Measurements from ENCODE around the gene NCS1. TPM values are rescaled to one million over a fixed set of nuclear protein-coding genes. Genes with fewer than 3 reads are reported as not detected.
A peak's percentile ranks its signal among the peaks of the same experiment; 100 is the strongest.

The NCS1 gene
- total RNA-seq, 1 donor from 2014 or later = 126 TPM

- H3K4me2 ChIP-seq (ENCODE audit: low read length) = peak overlapping the region; percentile 75
- no peak for FAIRE-seq
Observed at GRCh38 chr9:130128251-130128650, 44.0 kb upstream of the NCS1 start.

GRCh38 chr9:130128733-130129431, 43.3 kb upstream of the NCS1 start:
- no peaks in the 10 kb centered on the region for H4K20me1 ChIP-seq (ENCODE audit: insufficient read depth, low read length)
- H3K4me3 Mint-ChIP-seq (ENCODE audit: unreplicated experiment) = peak overlapping the region; percentile 62

More at GRCh38 chr9:130128251-130128650, 44.0 kb upstream of the NCS1 start:
- H3K27ac ChIP-seq (ENCODE audit: low read depth, low read length) = peak overlapping the region; percentile 99
- no peaks in the 10 kb centered on the region for H3K79me2 ChIP-seq (ENCODE audit: insufficient read depth, low read length)
- peaks cover 25% of the 10 kb centered on the region for H3K4me1 ChIP-seq (ENCODE audit: insufficient read depth, low read length)
- no peaks in the 10 kb centered on the region for H4K20me1 ChIP-seq (ENCODE audit: insufficient read depth, low read length)
- H3K36me3 ChIP-seq (ENCODE audit: insufficient read depth, low read length) = no peaks in the 10 kb centered on the region
- TF ChIP-seq CTCF (IDR thresholded peaks at IDR 0.05; ENCODE audit: insufficient read depth, low read depth, low read length) = no peak
- no peak for TF ChIP-seq EZH2 (IDR thresholded peaks at IDR 0.05; ENCODE audit: insufficient read depth, low read length)
- peaks cover 26% of the 10 kb centered on the region for H3K4me1 Mint-ChIP-seq (ENCODE audit: low read depth, unreplicated experiment)
- no peak overlapping the region for H3K4me3 ChIP-seq (ENCODE audit: insufficient read depth, low read depth, low read length)
- no peaks in the 10 kb centered on the region for H3K27me3 ChIP-seq (ENCODE audit: insufficient read depth, low read length)
- DNase-seq (ENCODE audit: low read depth) = no peak
- peak overlapping the region; percentile 99 for H3K27ac Mint-ChIP-seq (ENCODE audit: unreplicated experiment)
- no peaks in the 10 kb centered on the region for H3K9me3 ChIP-seq (ENCODE audit: insufficient read depth, low read depth, low read length)
- H3K9ac ChIP-seq (ENCODE audit: low read length) = peak overlapping the region; percentile 89
- H2AFZ ChIP-seq (ENCODE audit: low read depth, low read length) = no peak overlapping the region
- peaks cover 24% of the 10 kb centered on the region for H3K36me3 Mint-ChIP-seq (ENCODE audit: low read depth, unreplicated experiment)
- H3K9me3 Mint-ChIP-seq (ENCODE audit: unreplicated experiment) = no peaks in the 10 kb centered on the region
- H3K4me3 Mint-ChIP-seq (ENCODE audit: unreplicated experiment) = peak overlapping the region; percentile 62
- no peaks in the 10 kb centered on the region for H3K27me3 Mint-ChIP-seq (ENCODE audit: low read depth, unreplicated experiment)

GRCh38 chr9:130129432-130130061, 42.7 kb upstream of the NCS1 start:
- Mint-ChIP-seq H3K27me3 (ENCODE audit: low read depth, unreplicated experiment) (no peaks in the 10 kb centered on the region), H3K4me3 (ENCODE audit: unreplicated experiment) (no peak overlapping the region), H3K9me3 (ENCODE audit: unreplicated experiment) (no peaks in the 10 kb centered on the region), H3K4me1 (ENCODE audit: low read depth, unreplicated experiment) (peaks cover 26% of the 10 kb centered on the region), H3K36me3 (ENCODE audit: low read depth, unreplicated experiment) (peaks cover 25% of the 10 kb centered on the region), H3K27ac (ENCODE audit: unreplicated experiment) (peak overlapping the region; percentile 99)
- Histone ChIP-seq H3K9me3 (ENCODE audit: insufficient read depth, low read depth, low read length) (no peaks in the 10 kb centered on the region), H3K79me2 (ENCODE audit: insufficient read depth, low read length) (no peaks in the 10 kb centered on the region), H4K20me1 (ENCODE audit: insufficient read depth, low read length) (no peaks in the 10 kb centered on the region), H3K4me1 (ENCODE audit: insufficient read depth, low read length) (peaks cover 25% of the 10 kb centered on the region), H3K27me3 (ENCODE audit: insufficient read depth, low read length) (no peaks in the 10 kb centered on the region), H2AFZ (ENCODE audit: low read depth, low read length) (peak overlapping the region; percentile 19), H3K4me2 (ENCODE audit: low read length) (peak overlapping the region; percentile 75), H3K36me3 (ENCODE audit: insufficient read depth, low read length) (no peaks in the 10 kb centered on the region), H3K9ac (ENCODE audit: low read length) (peak overlapping the region; percentile 89), H3K27ac (ENCODE audit: low read depth, low read length) (peak overlapping the region; percentile 99), H3K4me3 (ENCODE audit: insufficient read depth, low read depth, low read length) (peak overlapping the region; percentile 40)
- FAIRE-seq = no peak
- DNase-seq (ENCODE audit: low read depth) = peak; percentile 70
- no peak for TF ChIP-seq CTCF (IDR thresholded peaks at IDR 0.05; ENCODE audit: insufficient read depth, low read depth, low read length)
- TF ChIP-seq EZH2 (IDR thresholded peaks at IDR 0.05; ENCODE audit: insufficient read depth, low read length) = no peak

More at GRCh38 chr9:130128733-130129431, 43.3 kb upstream of the NCS1 start:
- Histone ChIP-seq H2AFZ (ENCODE audit: low read depth, low read length) (peak overlapping the region; percentile 72), H3K9ac (ENCODE audit: low read length) (peak overlapping the region; percentile 89), H3K9me3 (ENCODE audit: insufficient read depth, low read depth, low read length) (no peaks in the 10 kb centered on the region), H3K4me1 (ENCODE audit: insufficient read depth, low read length) (peaks cover 25% of the 10 kb centered on the region), H3K27me3 (ENCODE audit: insufficient read depth, low read length) (no peaks in the 10 kb centered on the region), H3K27ac (ENCODE audit: low read depth, low read length) (peak overlapping the region; percentile 99), H3K4me3 (ENCODE audit: insufficient read depth, low read depth, low read length) (peak overlapping the region; percentile 40), H3K4me2 (ENCODE audit: low read length) (peak overlapping the region; percentile 75), H3K36me3 (ENCODE audit: insufficient read depth, low read length) (no peaks in the 10 kb centered on the region), H3K79me2 (ENCODE audit: insufficient read depth, low read length) (no peaks in the 10 kb centered on the region)
- Mint-ChIP-seq H3K4me1 (ENCODE audit: low read depth, unreplicated experiment) (peaks cover 26% of the 10 kb centered on the region), H3K36me3 (ENCODE audit: low read depth, unreplicated experiment) (peaks cover 26% of the 10 kb centered on the region), H3K27me3 (ENCODE audit: low read depth, unreplicated experiment) (no peaks in the 10 kb centered on the region), H3K27ac (ENCODE audit: unreplicated experiment) (peak overlapping the region; percentile 99), H3K9me3 (ENCODE audit: unreplicated experiment) (no peaks in the 10 kb centered on the region)
- TF ChIP-seq EZH2 (IDR thresholded peaks at IDR 0.05; ENCODE audit: insufficient read depth, low read length) = no peak
- peak; percentile 37 for FAIRE-seq
- DNase-seq (ENCODE audit: low read depth) = peak; percentile 99

Measured in astrocyte (in vitro differentiated cells and primary cell).